Uterus (tissue), 4 donors: Measurements from ENCODE around the gene NPAS4. TPM values are rescaled to one million over a fixed set of nuclear protein-coding genes. Genes with fewer than 3 reads are reported as not detected.
A peak's percentile ranks its signal among the peaks of the same experiment; 100 is the strongest.
"Not testable (repeated sequence)": the region's sequence is repeated elsewhere in the genome, so short reads cannot be mapped to it uniquely, and the experiment has no call there.

ENCODE experiments used
- DNase-seq, 2 donors: peaks; one replicate each; pipeline ENCODE4 v3.0.0-alpha.2; 2019 to 2020
- H3K27ac ChIP-seq, 2 donors: fragments of 200-600 bp; sonication (generic); 1 replicate in 1 of 2; 2 replicates in 1 of 2; pipeline ENCODE4 v1.5.1; 2016 to 2018
- H3K27me3 ChIP-seq, 2 donors: fragments of 200-600 bp; sonication (generic); one replicate each; pipeline ENCODE4 v1.5.1; 2018 to 2019; ENCODE audit warnings: control low read depth in 1 of 2
- H3K36me3 ChIP-seq, 2 donors: fragments of 200-600 bp; sonication (generic); one replicate each; pipeline ENCODE4 v1.5.1; 2019; ENCODE audit warnings: control low read depth in 1 of 2
- H3K4me1 ChIP-seq, 2 donors: fragments of 200-600 bp; sonication (generic); one replicate each; pipeline ENCODE4 v1.5.1; 2018 to 2019; ENCODE audit warnings: control low read depth in 1 of 2
- H3K4me3 ChIP-seq, 2 donors: fragments of 200-600 bp; sonication (generic); 1 replicate in 1 of 2; 2 replicates in 1 of 2; pipeline ENCODE4 v1.5.1; 2018 to 2019; ENCODE audit warnings: mild to moderate bottlenecking in 1 of 2
- H3K9me3 ChIP-seq, 2 donors: fragments of 200-600 bp; sonication (generic); one replicate each; pipeline ENCODE4 v1.5.1; 2019; ENCODE audit warnings: control low read depth in 1 of 2
- CTCF ChIP-seq, 4 experiments: fragments of 200-600 bp in 2 of 4; fragments of 450-650 bp in 2 of 4; sonication (generic) in 2 of 4; IDR thresholded peaks; one replicate each; pipeline ENCODE4 v1.5.1; 2016 to 2019; ENCODE audit warnings: antibody characterized with exemption in 4 of 4, mild to moderate bottlenecking in 2 of 4, moderate library complexity in 1 of 4
- POLR2A ChIP-seq, 2 donors: fragments of 450-650 bp; IDR thresholded peaks; one replicate each; pipeline ENCODE4 v1.6.1; 2016; ENCODE audit warnings: antibody characterized with exemption in 2 of 2, mild to moderate bottlenecking in 1 of 2, moderate library complexity in 1 of 2
- intact Hi-C: fragments of 100-400 bp; cut with DNase I; formaldehyde crosslinking; loops from one replicate; pipeline ENCODE4 v1.15.1; 2023; ENCODE audit warnings: low total_unique reads
- total RNA-seq, 4 donors: library from RNA; depleted of rRNA in 3 of 4; stranded (reverse); fragments of >200 nt in 3 of 4; gene quantifications; one replicate each; pipeline versions ENCODE4 v1.1.0 to v1.2.4, GENCODE V29; 2014 to 2023
- donor health status: DM: yes; HTN: yes; CAD: no.

Gene NPAS4
- total RNA-seq, 4 donors from 2014 or later, result 0.97 to 12.6 (median 1.5) TPM; not detected in 1

GRCh38 chr11:66438504-66439466 is 17.9 kb downstream of the NPAS4 start, which contains the start of gene MRPL11:
Gene MRPL11, minus strand, starts transcription at chr11:66438848. Its CDS starts 94 bp downstream, at chr11:66438754.
- no peaks in the 10 kb centered on the region for H3K27me3 ChIP-seq
- TF ChIP-seq CTCF (IDR thresholded peaks at IDR 0.05) (peak; percentile 66 to 80 (median 74)), POLR2A (IDR thresholded peaks at IDR 0.05) (peak in 1 of 2 donors; percentile 32)
- intact Hi-C loops, result loop anchor here (5.0 kb wide), 1 partner anchor 36 kb away; no protein-coding TSS in a partner anchor
- H3K4me3 ChIP-seq, result peak within 1 kb of the TSS; percentile 70 to 77
- no peaks in the 10 kb centered on the region for H3K9me3 ChIP-seq
- H3K4me1 ChIP-seq, result no peaks in the 10 kb centered on the region
- peak within 1 kb of the TSS; percentile 79 to 87 for H3K27ac ChIP-seq
- H3K36me3 ChIP-seq, result no peaks in the 10 kb centered on the region
- DNase-seq, result peak; percentile 87 to 89

GRCh38 chr11:66440101-66440939 is 19.5 kb downstream of the NPAS4 start:
- intact Hi-C loops, result not testable (repeated sequence)

DNA sequence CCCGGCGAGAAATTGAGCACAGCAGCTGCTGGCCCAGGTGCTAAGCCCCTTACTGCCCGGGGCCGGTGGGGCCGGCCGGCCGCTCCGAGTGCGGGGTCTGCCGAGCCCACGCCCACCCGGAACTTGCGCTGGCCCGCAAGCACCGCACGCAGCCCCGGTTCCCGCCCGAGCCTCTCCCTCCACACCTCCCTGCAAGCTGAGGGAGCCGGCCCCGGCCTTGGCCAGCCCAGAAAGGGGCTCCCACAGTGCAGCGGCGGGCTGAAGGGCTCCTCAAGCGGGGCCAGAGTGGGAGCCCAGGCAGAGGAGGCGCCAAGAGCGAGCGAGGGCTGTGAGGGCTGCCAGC is 20.1 kb downstream of the NPAS4 start:
- intact Hi-C loops, H3K27ac ChIP-seq, H3K36me3 ChIP-seq, DNase-seq, H3K4me3 ChIP-seq, H3K9me3 ChIP-seq, H3K4me1 ChIP-seq, H3K27me3 ChIP-seq: not testable (repeated sequence)

More at GRCh38 chr11:66440101-66440939, 19.5 kb downstream of the NPAS4 start:
- not testable (repeated sequence) for H3K27ac ChIP-seq, H3K27me3 ChIP-seq, H3K4me3 ChIP-seq, H3K36me3 ChIP-seq, H3K4me1 ChIP-seq, DNase-seq, H3K9me3 ChIP-seq

DNA sequence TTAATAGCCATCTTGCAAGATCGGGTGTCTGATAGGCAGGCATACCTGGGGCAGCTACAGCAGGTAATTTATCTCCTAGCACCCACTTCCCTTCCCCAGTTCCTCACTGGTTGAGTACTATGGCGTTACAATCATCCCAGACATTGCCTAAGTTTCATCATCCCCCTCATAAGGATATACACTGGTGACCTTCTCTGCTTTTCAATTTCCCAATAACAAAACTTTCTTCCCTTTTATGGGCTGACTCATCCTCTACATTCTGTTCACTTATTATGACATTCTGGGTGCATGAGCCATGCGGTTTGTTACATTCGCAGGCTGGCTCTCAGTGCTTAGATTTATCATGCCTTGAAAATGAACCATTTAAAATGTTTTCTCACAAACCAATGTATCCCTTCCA is 22.8 kb downstream of the NPAS4 start:
- intact Hi-C loops, result no loop called here

GRCh38 chr11:66447012-66447411 is 26.2 kb downstream of the NPAS4 start:
- Histone ChIP-seq H3K27me3 (no peaks in the 10 kb centered on the region), H3K27ac (no peak overlapping the region), H3K9me3 (no peaks in the 10 kb centered on the region), H3K36me3 (no peaks in the 10 kb centered on the region), H3K4me3 (no peak overlapping the region), H3K4me1 (no peaks in the 10 kb centered on the region)
- intact Hi-C loops, result no loop called here
- no peak for DNase-seq
- TF ChIP-seq CTCF (IDR thresholded peaks at IDR 0.05) (no peak), POLR2A (IDR thresholded peaks at IDR 0.05) (no peak)

More for the DNA sequence above, 22.8 kb downstream of the NPAS4 start:
- no peaks in the 10 kb centered on the region for H3K36me3 ChIP-seq
- no peak for TF ChIP-seq POLR2A (IDR thresholded peaks at IDR 0.05)
- no peak for TF ChIP-seq CTCF (IDR thresholded peaks at IDR 0.05)
- no peaks in the 10 kb centered on the region for H3K27me3 ChIP-seq
- H3K27ac ChIP-seq, result no peak overlapping the region
- DNase-seq, result no peak
- no peaks in the 10 kb centered on the region for H3K4me1 ChIP-seq
- H3K4me3 ChIP-seq, result no peak overlapping the region
- H3K9me3 ChIP-seq, result no peaks in the 10 kb centered on the region
